Measurements from ENCODE around the gene BTBD2. TPM values are rescaled to one million over a fixed set of nuclear protein-coding genes. Genes with fewer than 3 reads are reported as not detected.

Gene BTBD2
- total and polyA plus RNA-seq, 10 of the 15 experiments (the other 5 are each of a cell fraction or from before 2014, with no cell fraction given) = 0.13 to 66.2 (median 10.4) TPM

DNA sequence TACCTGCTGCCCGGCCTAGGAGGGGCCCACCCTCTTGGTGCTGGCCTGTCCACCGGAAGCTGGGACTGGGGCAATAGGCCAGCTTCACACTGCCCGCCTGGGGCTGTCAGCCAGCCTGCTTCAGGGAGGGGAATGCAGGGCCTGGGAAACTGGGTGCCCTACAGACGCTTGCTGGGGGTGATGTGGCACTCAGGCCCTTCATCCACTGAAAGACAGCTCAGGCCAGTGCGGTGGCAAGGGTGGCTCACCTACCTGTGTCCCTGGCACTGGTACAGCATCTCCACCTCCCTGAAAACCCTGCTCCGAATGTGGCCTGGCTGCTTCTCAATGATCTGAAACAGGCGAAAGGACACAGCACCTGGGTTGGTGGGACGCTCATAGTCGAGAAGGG, 27.7 kb upstream of the BTBD2 start:
- no TSS peak for BruUV-seq (replicated peaks)
- Histone ChIP-seq H3K27me3 (replicated peaks in 1 of 2; ENCODE audit: control insufficient read depth in 2 of 2, insufficient read depth in 2 of 2, low read length in 1 of 2) (no peaks in the 10 kb centered on the region), H3K36me3 (ENCODE audit: control insufficient read depth in 2 of 2, insufficient read depth in 2 of 2, low read length in 1 of 2) (peaks cover 26 to 33% of the 10 kb centered on the region in 2 experiments), H3K4me3 (peak overlapping the region; percentile 67), H3K27ac (ENCODE audit: control insufficient read depth, insufficient read depth) (peak overlapping the region; percentile 89), H3K9ac (ENCODE audit: control insufficient read depth, insufficient read depth, low read length) (no peak overlapping the region; the same call in 1 of the 2 replicates), H3K4me2 (ENCODE audit: control insufficient read depth, insufficient read depth) (peak overlapping the region; percentile 96), H4K20me1 (ENCODE audit: control insufficient read depth, insufficient read depth) (peaks cover 7% of the 10 kb centered on the region; the same call in 1 of the 2 replicates), H3K4me1 (ENCODE audit: control insufficient read depth, insufficient read depth, low read length) (peaks cover 44% of the 10 kb centered on the region), H3K79me2 (ENCODE audit: control insufficient read depth, insufficient read depth, low read length) (peaks cover 52% of the 10 kb centered on the region), H3K9me3 (replicated peaks; ENCODE audit: control insufficient read depth, insufficient read depth, low read length) (no peaks in the 10 kb centered on the region), H2AFZ (ENCODE audit: control insufficient read depth, low read depth, low read length) (no peak overlapping the region)
- FAIRE-seq (no peak), DNase-seq (ENCODE audit: low read depth, low spot score) (no peak), ATAC-seq (no peak)
- in situ Hi-C loops (cut with MboI) (no loop called here), intact Hi-C loops (cut with micrococcal nuclease; ENCODE audit: unreplicated experiment) (no loop called here)
- ChIA-PET RAD21 (ENCODE audit: unreplicated experiment) (interaction anchor here (0.6 to 2.4 kb wide), 5 partner anchors 9 to 108 kb away, joined by 3 to 17 read pairs (median 5); partner anchors contain the start of gene AP3D1), CTCF (interaction anchor here (0.9 to 1.4 kb wide), 4 partner anchors 9 to 50 kb away, joined by 3 to 5 read pairs (median 3); partner anchors contain the start of gene MKNK2), SMC1A (ENCODE audit: uncharacterized antibody, unreplicated experiment) (interaction anchor here (1.1 to 1.9 kb wide), 5 partner anchors 9 to 109 kb away, joined by 3 to 9 read pairs (median 4); partner anchors contain the start of gene AP3D1), POLR2A (interaction anchor here (0.6 to 4.3 kb wide), 8 partner anchors 9 to 351 kb away, joined by 3 to 37 read pairs (median 6); partner anchors contain the start of gene MKNK2)
- WGBS (ENCODE audit: insufficient coverage, insufficient replicate concordance, low lambda C conversion rate, missing lambda C conversion rate) = 55% methylated on average over 9 of the region's 9 CpGs
- TF ChIP-seq POLR2A (IDR thresholded peaks at IDR 0.05; ENCODE audit: low read depth, low read length) = 0 out of 2 replicates have a peak, but pooled peaks have one; percentile 60
- no peak for TF ChIP-seq CEBPZ (IDR thresholded peaks at IDR 0.05; ENCODE audit: low read depth, low read length)
